Mesendoderm (in vitro differentiated cells): ENCODE data around the gene ZFHX2.
"Not testable (repeated sequence)": the region's sequence is repeated elsewhere in the genome, so short reads cannot be mapped to it uniquely, and the experiment has no call there.

Experiments
- DNase-seq: peaks from one replicate; pipeline ENCODE4 v3.0.0; 2013
- H2AK5ac ChIP-seq: 2 replicates; pipeline ENCODE4 v1.6.1; 2013; ENCODE audit warnings: low read length, inconsistent platforms
- H2BK120ac ChIP-seq: 2 replicates; pipeline ENCODE4 v1.6.1; 2013; ENCODE audit warnings: low read depth, mild to moderate bottlenecking, low read length, moderate library complexity, mixed read lengths
- H2BK15ac ChIP-seq: replicated peaks from 2 replicates; pipeline ENCODE4 v1.6.1; 2013; ENCODE audit warnings: low read depth, mild to moderate bottlenecking, moderate library complexity
- H2BK5ac ChIP-seq: 2 replicates; pipeline ENCODE4 v1.6.1; 2013; ENCODE audit warnings: low read length, inconsistent platforms
- H3K18ac ChIP-seq: 2 replicates; pipeline ENCODE4 v1.6.1; 2013; ENCODE audit warnings: mild to moderate bottlenecking, low read length, mixed read lengths
- H3K23ac ChIP-seq: one replicate; pipeline ENCODE4 v1.6.1; 2013; ENCODE audit warnings: low read length
- H3K27ac ChIP-seq: 2 replicates; pipeline ENCODE4 v1.5.1; 2013; ENCODE audit warnings: low read depth, mild to moderate bottlenecking, inconsistent platforms, low read length, moderate library complexity
- H3K27me3 ChIP-seq: 2 replicates; pipeline ENCODE4 v1.6.1; 2013; ENCODE audit warnings: low read length, control low read depth, mild to moderate bottlenecking, inconsistent platforms; ENCODE audit not compliant: insufficient read depth, poor library complexity
- H3K36me3 ChIP-seq: 2 replicates; pipeline ENCODE4 v1.6.1; 2013; ENCODE audit warnings: low read length, inconsistent platforms; ENCODE audit not compliant: control insufficient read depth, insufficient read depth
- H3K4ac ChIP-seq: one replicate; pipeline ENCODE4 v1.6.1; 2013; ENCODE audit warnings: low read depth, mild to moderate bottlenecking, low read length, moderate library complexity
- H3K4me1 ChIP-seq: 2 replicates; pipeline ENCODE4 v1.6.1; 2013; ENCODE audit warnings: low read depth, low read length, inconsistent platforms; ENCODE audit not compliant: control insufficient read depth
- H3K4me2 ChIP-seq: 2 replicates; pipeline ENCODE4 v1.6.1; 2013; ENCODE audit warnings: low read length
- H3K4me3 ChIP-seq: 2 replicates; pipeline ENCODE4 v1.5.1; 2013; ENCODE audit warnings: mild to moderate bottlenecking, low read length
- H3K56ac ChIP-seq: one replicate; pipeline ENCODE4 v1.6.1; 2013; ENCODE audit warnings: low read length
- H3K79me1 ChIP-seq: 2 replicates; pipeline ENCODE4 v1.6.1; 2013; ENCODE audit warnings: low read length, inconsistent platforms
- H3K79me2 ChIP-seq: 2 replicates; pipeline ENCODE4 v1.6.1; 2013; ENCODE audit warnings: mild to moderate bottlenecking, low read length; ENCODE audit not compliant: control insufficient read depth, insufficient read depth
- H3K9ac ChIP-seq: 2 replicates; pipeline ENCODE4 v1.6.1; 2013; ENCODE audit warnings: low read length, inconsistent platforms
- H4K5ac ChIP-seq: one replicate; pipeline ENCODE4 v1.6.1; 2013; ENCODE audit warnings: low read length
- H4K8ac ChIP-seq: one replicate; pipeline ENCODE4 v1.6.1; 2013; ENCODE audit warnings: low read depth, mild to moderate bottlenecking, control low read depth, low read length, moderate library complexity
- whole genome bisulfite sequencing: extraction: QIAGEN DNeasy Blood & Tissue Kit; methylation state at CpG from one replicate; pipeline ENCODE4 v1.1.7; 2013; ENCODE audit warnings: low lambda C conversion rate, missing lambda C conversion rate; ENCODE audit not compliant: insufficient coverage; ENCODE audit errors: extremely low coverage; 5-methylcytosine and 5-hydroxymethylcytosine counted together

Gene ZFHX2

GRCh38 chr14:23588884-23589598 is 37.5 kb upstream of the ZFHX2 start:
- Histone ChIP-seq H3K4me3 (no peak overlapping the region), H3K18ac (no peak overlapping the region), H3K9ac (no peak overlapping the region), H3K79me1 (no peaks in the 10 kb centered on the region), H2BK120ac (no peak overlapping the region), H3K27me3 (no peaks in the 10 kb centered on the region), H2BK5ac (no peak overlapping the region), H3K4me1 (no peaks in the 10 kb centered on the region), H3K27ac (no peak overlapping the region), H2AK5ac (no peak overlapping the region), H3K4ac (no peak overlapping the region), H3K79me2 (no peaks in the 10 kb centered on the region), H3K4me2 (no peak overlapping the region), H3K56ac (peak overlapping the region; percentile 1), H4K8ac (no peak overlapping the region), H2BK15ac (no peak overlapping the region), H3K23ac (no peak overlapping the region), H3K36me3 (no peaks in the 10 kb centered on the region), H4K5ac (no peak overlapping the region)
- WGBS: no CpG with 5 or more reads among the region's 5 CpGs
- DNase-seq: peak; percentile 92

GRCh38 chr14:23584527-23585203 is 33.1 kb upstream of the ZFHX2 start:
- not testable (repeated sequence) for H2BK120ac ChIP-seq, H3K27ac ChIP-seq
- WGBS: no CpG with 5 or more reads among the region's 26 CpGs

DNA sequence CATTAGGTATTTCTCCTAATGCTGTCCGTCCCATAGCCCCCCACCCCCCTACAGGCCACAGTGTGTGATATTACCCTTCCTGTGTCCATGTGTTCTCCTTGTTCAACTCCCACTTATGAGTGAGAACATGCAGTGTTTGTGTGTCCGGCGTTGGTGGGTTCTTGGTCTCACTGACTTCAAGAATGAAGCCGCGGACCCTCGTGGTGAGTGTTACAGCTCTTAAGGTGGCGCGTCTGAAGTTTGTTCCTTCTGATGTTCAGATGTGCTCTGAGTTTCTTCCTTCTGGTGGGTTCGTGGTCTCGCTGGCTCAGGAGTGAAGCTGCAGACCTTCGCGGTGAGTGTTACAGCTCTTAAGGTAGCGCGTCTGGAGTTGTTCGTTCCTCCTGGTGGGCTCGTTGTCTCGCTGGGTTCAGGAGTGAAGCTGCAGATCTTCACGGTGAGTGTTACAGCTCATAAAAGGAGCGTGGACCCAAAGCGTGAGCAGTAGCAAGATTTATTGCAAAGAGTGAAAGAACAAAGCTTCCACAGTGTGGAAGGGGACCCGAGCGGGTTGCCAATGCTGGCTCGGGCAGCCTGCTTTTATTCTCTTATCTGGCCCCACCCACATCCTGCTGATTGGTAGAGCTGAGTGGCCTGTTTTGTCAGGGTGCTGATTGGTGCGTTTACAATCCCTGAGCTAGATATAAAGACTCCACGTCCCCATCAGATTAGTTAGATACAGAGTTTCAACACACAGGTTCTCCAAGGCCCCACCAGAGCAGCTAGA is 32.4 kb upstream of the ZFHX2 start:
- not testable (repeated sequence) for H3K4ac ChIP-seq, H3K27me3 ChIP-seq, H3K56ac ChIP-seq, H3K27ac ChIP-seq, H3K36me3 ChIP-seq, H3K9ac ChIP-seq, H3K23ac ChIP-seq, H3K79me2 ChIP-seq, H3K4me1 ChIP-seq, H4K5ac ChIP-seq, H2BK15ac ChIP-seq, H3K18ac ChIP-seq, H3K4me2 ChIP-seq, H3K79me1 ChIP-seq, H3K4me3 ChIP-seq, DNase-seq, H2BK5ac ChIP-seq, H2AK5ac ChIP-seq, H4K8ac ChIP-seq, H2BK120ac ChIP-seq
- WGBS: no CpG with 5 or more reads among the region's 25 CpGs

More at GRCh38 chr14:23584527-23585203, 33.1 kb upstream of the ZFHX2 start:
- H3K4me3 ChIP-seq, H3K56ac ChIP-seq, H3K4me1 ChIP-seq, H3K23ac ChIP-seq, H3K9ac ChIP-seq, H3K4ac ChIP-seq, H3K36me3 ChIP-seq, H3K4me2 ChIP-seq, H2BK15ac ChIP-seq, H3K79me2 ChIP-seq, H3K27me3 ChIP-seq, H4K5ac ChIP-seq, H2BK5ac ChIP-seq, H4K8ac ChIP-seq, H2AK5ac ChIP-seq, H3K18ac ChIP-seq, DNase-seq, H3K79me1 ChIP-seq: not testable (repeated sequence)

GRCh38 chr14:23582906-23583760 is 31.6 kb upstream of the ZFHX2 start:
- H4K8ac ChIP-seq: no peak overlapping the region

GRCh38 chr14:23580948-23581281 is 29.4 kb upstream of the ZFHX2 start:
- Histone ChIP-seq H3K36me3 (no peaks in the 10 kb centered on the region), H3K27ac (no peak overlapping the region), H3K23ac (no peak overlapping the region), H3K27me3 (peaks cover 11% of the 10 kb centered on the region), H2BK5ac (no peak overlapping the region), H2BK120ac (no peak overlapping the region), H3K56ac (no peak overlapping the region), H3K79me1 (no peaks in the 10 kb centered on the region), H3K4me3 (no peak overlapping the region), H3K79me2 (no peaks in the 10 kb centered on the region), H4K8ac (no peak overlapping the region), H3K4me2 (no peak overlapping the region), H4K5ac (no peak overlapping the region), H2BK15ac (no peak overlapping the region), H3K18ac (no peak overlapping the region), H2AK5ac (no peak overlapping the region), H3K9ac (no peak overlapping the region), H3K4me1 (no peaks in the 10 kb centered on the region), H3K4ac (no peak overlapping the region)
- WGBS: no CpG with 5 or more reads among the region's 8 CpGs
- DNase-seq: no peak

More at GRCh38 chr14:23582906-23583760, 31.6 kb upstream of the ZFHX2 start:
- no peak overlapping the region for H3K23ac ChIP-seq
- no peak overlapping the region for H3K56ac ChIP-seq
- no peaks in the 10 kb centered on the region for H3K27me3 ChIP-seq
- no peak overlapping the region for H3K27ac ChIP-seq
- WGBS: no CpG with 5 or more reads among the region's 3 CpGs
- H4K5ac ChIP-seq: no peak overlapping the region
- H2BK120ac ChIP-seq: no peak overlapping the region
- H3K4ac ChIP-seq: no peak overlapping the region
- no peak for DNase-seq
- H3K79me2 ChIP-seq: no peaks in the 10 kb centered on the region
- no peak overlapping the region for H3K18ac ChIP-seq
- no peak overlapping the region for H2AK5ac ChIP-seq
- H3K9ac ChIP-seq: no peak overlapping the region
- no peaks in the 10 kb centered on the region for H3K79me1 ChIP-seq
- H3K4me2 ChIP-seq: no peak overlapping the region
- H3K4me1 ChIP-seq: no peaks in the 10 kb centered on the region
- no peak overlapping the region for H2BK5ac ChIP-seq
- H3K36me3 ChIP-seq: no peaks in the 10 kb centered on the region
- no peak overlapping the region for H3K4me3 ChIP-seq
- no peak overlapping the region for H2BK15ac ChIP-seq
